D721Med (cell line): ENCODE data around the gene SV2C.
"Not testable (repeated sequence)": the region's sequence is repeated elsewhere in the genome, so short reads cannot be mapped to it uniquely, and the experiment has no call there.

Experiments used
- DNase-seq: peaks from one replicate; pipeline ENCODE4 v3.0.0; 2011; ENCODE audit warnings: low spot score; ENCODE audit not compliant: insufficient read length
- FAIRE-seq: peaks from 2 replicates; lab custom pipeline; 2011; peaks lifted over from hg19 to GRCh38; lab: Jason Lieb, UNC
- TF ChIP-seq, protein P1 (sequence below): IDR thresholded peaks from 2 replicates; pipeline ENCODE4 v1.5.1; 2012; ENCODE audit warnings: mild to moderate bottlenecking, control low read depth; ENCODE audit not compliant: insufficient read depth; ENCODE audit errors: missing control alignments

Gene SV2C

GRCh38 chr5:76368941-76369340 is 285.8 kb downstream of the SV2C start:
- TF ChIP-seq, protein P1, sequence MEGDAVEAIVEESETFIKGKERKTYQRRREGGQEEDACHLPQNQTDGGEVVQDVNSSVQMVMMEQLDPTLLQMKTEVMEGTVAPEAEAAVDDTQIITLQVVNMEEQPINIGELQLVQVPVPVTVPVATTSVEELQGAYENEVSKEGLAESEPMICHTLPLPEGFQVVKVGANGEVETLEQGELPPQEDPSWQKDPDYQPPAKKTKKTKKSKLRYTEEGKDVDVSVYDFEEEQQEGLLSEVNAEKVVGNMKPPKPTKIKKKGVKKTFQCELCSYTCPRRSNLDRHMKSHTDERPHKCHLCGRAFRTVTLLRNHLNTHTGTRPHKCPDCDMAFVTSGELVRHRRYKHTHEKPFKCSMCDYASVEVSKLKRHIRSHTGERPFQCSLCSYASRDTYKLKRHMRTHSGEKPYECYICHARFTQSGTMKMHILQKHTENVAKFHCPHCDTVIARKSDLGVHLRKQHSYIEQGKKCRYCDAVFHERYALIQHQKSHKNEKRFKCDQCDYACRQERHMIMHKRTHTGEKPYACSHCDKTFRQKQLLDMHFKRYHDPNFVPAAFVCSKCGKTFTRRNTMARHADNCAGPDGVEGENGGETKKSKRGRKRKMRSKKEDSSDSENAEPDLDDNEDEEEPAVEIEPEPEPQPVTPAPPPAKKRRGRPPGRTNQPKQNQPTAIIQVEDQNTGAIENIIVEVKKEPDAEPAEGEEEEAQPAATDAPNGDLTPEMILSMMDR, result no peak
- DNase-seq, result no peak
- no peak for FAIRE-seq

- not testable (repeated sequence) for FAIRE-seq, DNase-seq
Observed at GRCh38 chr5:76369668-76370067, 286.5 kb downstream of the SV2C start.

DNA sequence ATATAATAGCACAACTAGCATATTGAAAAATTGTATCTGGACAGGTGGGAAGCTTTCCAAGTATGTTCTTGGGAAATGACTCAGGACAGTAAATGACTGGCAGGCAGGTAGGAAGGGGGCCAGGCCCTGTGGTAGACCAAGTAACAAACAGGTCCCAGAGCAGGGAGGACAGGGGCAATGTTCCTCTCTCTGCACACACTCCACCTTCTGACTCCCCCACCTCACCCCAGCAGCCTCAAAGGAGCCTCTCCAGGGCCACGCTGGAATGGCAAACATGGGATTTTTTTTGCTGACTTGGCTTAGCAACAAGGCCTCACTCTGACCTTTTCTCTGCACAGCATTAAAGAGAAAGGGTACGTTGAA is 288.8 kb downstream of the SV2C start:
- TF ChIP-seq, protein P1, result no peak
- no peak for DNase-seq
- no peak for FAIRE-seq

DNA sequence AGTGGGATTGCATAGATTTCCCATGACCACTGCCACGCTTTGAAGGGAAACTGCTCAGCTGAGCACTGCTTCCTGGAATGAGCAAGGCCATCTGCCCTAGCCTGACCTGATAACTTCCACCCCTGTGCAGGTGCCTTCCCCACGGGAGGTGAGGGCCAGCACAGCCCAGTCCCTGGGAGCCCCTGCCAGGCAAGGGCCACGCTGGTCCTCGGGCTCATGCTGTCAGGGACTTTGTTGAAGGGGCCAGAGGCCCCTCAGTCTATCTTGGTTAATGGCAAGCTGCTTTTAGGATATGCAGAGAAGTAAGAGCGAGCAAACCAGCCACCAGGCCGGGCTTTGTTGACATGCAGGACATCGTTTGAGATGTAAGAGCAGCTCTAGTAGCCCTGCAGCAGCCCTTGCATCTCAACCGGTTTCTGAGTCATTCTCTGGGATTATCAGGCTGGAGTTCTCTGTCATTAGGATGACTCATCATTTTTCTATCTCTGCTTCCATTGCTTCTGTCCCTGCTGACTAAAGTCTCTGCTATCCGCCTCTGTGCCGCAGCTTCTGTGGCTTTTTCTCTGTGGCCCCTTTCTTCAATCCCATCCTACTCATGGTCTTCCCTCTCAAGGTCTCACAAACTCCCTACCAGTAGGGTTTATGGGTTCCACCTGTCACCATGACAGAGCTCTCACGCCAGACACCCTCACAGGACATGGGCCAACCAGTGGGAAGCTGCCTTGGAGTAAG is 289.3 kb downstream of the SV2C start:
- DNase-seq (no peak), FAIRE-seq (no peak)
- TF ChIP-seq, protein P1, result no peak

- no peak for FAIRE-seq
- no peak for DNase-seq
- TF ChIP-seq, protein P1, result no peak
Observed at GRCh38 chr5:76376148-76376865, 293.1 kb downstream of the SV2C start.

GRCh38 chr5:76376866-76377230 is 293.7 kb downstream of the SV2C start:
- TF ChIP-seq, protein P1, result no peak
- DNase-seq, result no peak
- no peak for FAIRE-seq

- FAIRE-seq (no peak), DNase-seq (no peak)
- TF ChIP-seq, protein P1, result no peak
Observed at GRCh38 chr5:76378355-76378754, 295.2 kb downstream of the SV2C start.
